Stimulated activated CD4-positive, alpha-beta T cell treated with anti-CD3 and anti-CD28 coated beads, Interleukin-2, amount 100 ng/mL, for 48 hours (primary cell): ENCODE measurements around the gene CACFD1.

ENCODE experiments used
- DNase-seq, 2 donors: peaks; one replicate each; pipeline ENCODE4 v3.0.0-alpha.2; 2020

The CACFD1 gene

GRCh38 chr9:133520121-133520835, 60.5 kb downstream of the CACFD1 start:
- no peak for DNase-seq
